Measurements from ENCODE around the gene PRIMA1.

The PRIMA1 gene

DNA sequence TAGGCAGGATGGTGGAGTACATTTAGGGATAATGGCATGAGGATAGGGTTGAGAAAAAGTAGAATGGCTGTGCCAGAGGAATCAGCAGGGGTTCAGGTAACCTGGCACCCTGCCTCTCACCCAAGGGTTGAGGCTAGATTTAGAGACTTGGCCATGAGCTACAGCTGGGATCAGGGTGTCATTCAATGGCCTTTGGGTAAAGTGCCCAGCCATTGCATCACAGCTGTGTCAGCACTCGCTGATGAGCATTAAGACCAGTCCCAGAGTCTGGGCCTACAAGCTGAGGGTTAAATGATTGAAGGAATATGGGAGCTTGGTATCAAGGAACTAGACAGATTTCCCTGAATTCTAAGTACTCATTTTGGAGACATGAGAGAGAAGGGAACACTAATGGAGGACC lies 113.9 kb downstream of the PRIMA1 start:
- no peak for DNase-seq (ENCODE audit: low spot score)

DNA sequence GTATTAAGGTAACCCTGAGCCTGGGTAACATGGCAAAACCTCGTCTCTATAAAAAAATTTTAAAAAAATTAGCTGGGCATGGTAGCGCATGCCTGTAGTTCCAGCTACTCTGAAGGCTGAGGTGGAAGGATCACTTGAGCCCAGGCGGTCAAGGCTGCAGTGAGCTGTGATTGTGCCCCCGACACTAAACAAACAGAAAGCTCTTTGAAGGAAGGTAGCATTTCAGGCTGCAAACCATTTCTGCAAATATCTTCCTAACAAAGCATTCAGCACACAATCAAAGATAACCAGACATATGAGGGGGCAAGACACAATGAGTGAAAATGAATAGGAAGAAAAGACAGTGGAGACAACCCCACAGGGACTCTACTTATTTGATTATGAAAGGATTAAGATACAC lies 118.7 kb downstream of the PRIMA1 start:
- DNase-seq (ENCODE audit: low spot score) = no peak

All from LoVo (cell line).